Stimulated activated CD4-positive, alpha-beta T cell treated with anti-CD3 and anti-CD28 coated beads, Interleukin-12 subunit alpha, Interleukin-12 subunit beta, amount 100 ng/mL, for 24 hours (primary cell): ENCODE data around the gene LHFPL2.
A peak's percentile ranks its signal among the peaks of the same experiment; 100 is the strongest.
"Not testable (repeated sequence)": the region's sequence is repeated elsewhere in the genome, so short reads cannot be mapped to it uniquely, and the experiment has no call there.

Source experiments
- DNase-seq, 2 experiments: peaks; one replicate each; pipeline ENCODE4 v3.0.0-alpha.2; 2020; ENCODE audit warnings: low read depth in 2 of 2

LHFPL2 gene, protein sequence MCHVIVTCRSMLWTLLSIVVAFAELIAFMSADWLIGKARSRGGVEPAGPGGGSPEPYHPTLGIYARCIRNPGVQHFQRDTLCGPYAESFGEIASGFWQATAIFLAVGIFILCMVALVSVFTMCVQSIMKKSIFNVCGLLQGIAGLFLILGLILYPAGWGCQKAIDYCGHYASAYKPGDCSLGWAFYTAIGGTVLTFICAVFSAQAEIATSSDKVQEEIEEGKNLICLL

DNA sequence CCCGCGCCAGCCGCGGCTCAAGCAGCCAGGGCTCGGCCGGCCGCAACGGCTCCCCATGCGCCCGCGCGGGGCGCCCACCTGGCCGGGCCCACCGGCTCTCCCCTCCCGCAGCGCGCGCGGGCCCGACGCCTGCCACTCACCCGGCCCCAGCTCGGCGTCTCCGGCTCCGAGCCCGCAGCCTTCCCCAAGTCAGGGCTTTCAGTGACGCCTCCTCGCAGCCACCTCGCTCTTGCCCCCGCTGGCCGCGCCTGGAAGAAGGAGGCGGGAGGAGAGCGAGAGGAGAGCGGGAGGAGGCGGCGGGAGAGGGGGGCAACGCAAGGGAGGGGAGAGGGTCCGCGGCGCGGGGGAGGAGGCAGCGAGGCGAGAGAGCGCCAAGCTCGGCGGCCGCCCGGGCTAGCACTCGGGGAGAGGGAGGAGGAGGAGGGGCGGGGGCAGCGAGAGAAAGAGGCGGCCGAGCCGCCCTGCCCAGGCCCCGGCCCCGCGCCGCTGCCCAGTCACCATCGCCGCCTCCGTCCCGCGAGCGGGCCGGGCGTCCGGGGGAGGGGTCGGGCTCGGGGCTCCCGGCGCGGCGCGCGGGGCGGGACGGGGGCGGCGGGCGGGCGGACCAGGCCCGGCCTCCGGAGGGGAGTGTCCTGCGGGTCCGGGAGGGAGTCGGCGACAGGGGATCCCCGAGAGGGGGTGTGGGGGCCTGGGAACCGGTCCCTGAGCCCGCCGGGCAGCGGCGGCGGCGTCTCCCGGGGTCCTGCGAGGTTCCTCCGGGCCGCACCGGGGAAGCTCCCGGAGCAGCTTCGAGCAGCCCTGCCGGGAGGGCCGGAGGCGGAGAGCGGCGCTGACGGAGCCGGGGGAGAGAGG, at the start of gene LHFPL2:
TSS of gene LHFPL2 (minus strand) at position 414 of the 852 bp plus-strand sequence. CDS start 138,559 bp downstream, outside the sequence.
- peak in 1 of 2 experiments; percentile 24 for DNase-seq

DNA sequence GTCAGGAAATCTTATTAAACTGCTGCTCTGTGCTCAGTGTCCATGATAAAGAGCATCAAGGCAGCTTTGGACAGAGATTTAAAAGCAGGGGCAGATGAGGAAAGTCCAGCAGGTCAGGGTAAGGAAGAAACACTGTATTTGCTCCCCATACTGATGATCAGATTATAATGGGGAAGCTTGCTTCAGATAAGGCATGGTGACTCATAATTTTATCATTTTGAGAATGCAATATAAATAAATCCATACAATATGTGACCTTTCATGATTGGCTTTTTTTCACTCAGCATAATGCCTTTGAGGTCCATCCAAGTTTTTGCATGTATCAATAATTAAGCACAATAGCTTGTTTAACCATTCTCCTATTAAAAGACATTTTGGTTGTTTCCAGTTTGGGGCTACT, 48.1 kb upstream of the LHFPL2 start:
- no peak for DNase-seq

DNA sequence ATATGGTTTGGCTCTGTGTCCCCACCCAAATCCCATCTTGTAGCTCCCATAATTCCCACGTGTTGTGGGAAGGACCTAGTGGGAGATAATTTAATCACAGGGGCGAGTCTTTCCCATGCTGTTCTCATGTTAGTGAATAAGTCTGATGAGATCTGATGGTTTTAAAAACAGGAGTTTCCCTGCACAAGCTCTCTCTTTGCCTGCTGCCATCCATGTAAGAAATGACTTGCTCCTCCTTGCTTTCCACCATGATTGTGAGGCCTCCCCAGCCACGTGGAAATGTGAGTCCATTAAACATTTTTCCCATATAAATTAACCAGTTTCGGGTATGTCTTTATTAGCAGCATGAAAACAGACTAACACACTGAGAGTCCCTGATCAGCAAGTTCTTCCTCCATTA, 47.5 kb upstream of the LHFPL2 start:
- not testable (repeated sequence) for DNase-seq

- DNase-seq = no peak
These were observed 44.8 kb upstream of the LHFPL2 start for GRCh38 chr5:78693339-78693738.

DNA sequence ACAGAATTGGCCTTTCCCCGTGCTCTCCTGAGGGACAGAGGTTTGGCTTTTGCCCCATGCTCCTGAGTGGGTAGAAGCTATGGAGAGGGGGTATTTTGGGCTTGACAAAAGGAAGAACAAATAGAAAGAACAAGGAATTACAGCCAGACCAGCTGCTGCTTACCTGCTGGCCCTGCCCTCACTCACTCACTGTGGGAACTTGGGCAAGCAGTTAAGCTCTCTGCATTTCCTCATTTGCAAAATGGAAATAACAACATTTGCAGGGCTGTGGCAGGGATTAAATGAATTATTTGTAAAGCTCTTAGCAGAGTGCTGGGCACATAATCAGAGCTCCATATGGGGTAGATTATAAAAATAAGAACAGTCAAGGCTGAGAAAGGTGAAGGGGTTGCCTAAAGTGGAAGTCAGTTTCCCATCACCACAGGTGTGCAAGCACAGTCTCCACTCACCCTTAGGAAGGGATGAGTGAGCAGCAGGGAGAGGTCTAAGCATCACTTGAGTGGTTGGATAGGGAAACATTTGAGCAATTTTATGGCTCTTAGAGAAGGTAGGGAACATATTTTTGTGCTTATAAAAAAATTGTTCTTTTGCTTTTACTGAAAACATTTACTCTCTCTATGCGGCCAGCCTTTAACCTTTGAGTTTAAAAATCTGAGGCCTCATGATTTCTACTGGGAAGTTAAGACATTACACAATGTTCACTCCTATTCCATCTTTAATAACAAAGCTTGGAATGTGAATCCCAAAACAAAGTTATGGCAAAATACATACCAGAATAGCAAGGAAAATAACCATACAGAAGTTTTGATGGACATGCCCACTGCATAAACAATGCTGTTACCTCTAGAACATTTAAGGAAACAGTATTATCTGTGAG, 42.8 kb upstream of the LHFPL2 start:
- DNase-seq = no peak

- no peak for DNase-seq
These were observed 41.8 kb upstream of the LHFPL2 start for GRCh38 chr5:78690253-78690972.

- DNase-seq = no peak
These were observed 41.1 kb upstream of the LHFPL2 start for GRCh38 chr5:78689540-78690252.

- not testable (repeated sequence) for DNase-seq
These were observed 38.9 kb upstream of the LHFPL2 start for GRCh38 chr5:78687514-78687913.

GRCh38 chr5:78683905-78684304, 35.3 kb upstream of the LHFPL2 start:
- not testable (repeated sequence) for DNase-seq

- no peak for DNase-seq
These were observed 31.3 kb upstream of the LHFPL2 start for GRCh38 chr5:78679905-78680304.

DNA sequence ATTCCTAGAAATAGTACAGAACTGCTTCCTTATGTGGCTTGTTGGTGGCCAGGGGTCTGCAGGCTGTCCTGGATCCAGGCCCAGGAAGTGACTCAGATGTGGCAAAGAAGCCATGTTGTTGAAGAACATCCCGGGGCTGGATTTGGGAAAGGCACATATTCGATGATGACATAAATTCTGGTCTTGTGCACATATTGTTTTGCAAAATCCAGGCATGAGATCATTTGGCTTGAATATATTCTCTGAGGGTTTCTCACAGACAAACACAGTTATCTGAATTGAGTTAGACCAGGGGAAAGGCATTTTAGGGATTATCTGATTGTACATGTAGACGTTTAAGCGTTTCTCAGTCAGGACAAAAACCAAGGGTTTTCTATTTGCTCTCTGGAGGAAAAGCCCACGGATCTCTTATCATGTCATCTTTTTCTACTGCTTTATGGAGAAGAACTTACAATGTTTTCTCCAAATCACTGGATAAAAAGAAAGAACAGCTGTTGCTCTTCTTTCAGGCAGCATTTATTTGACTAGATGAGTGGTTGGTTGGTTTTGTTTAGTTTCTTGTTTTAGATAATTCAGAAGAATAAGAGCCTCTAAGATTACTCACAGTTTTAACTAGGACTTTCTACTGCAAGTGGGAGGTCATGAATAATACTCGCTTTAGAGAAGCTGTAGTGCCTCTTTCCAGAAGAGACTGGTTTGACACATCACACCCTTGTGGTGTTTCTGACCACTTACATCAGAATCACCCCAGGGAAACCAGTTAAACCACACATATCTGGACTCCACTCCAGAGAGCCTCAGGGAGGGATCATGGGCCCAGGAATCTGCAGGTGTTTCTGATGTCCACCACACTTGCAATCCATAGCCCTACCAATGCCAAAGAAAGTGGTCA, 29.5 kb upstream of the LHFPL2 start:
- no peak for DNase-seq

DNA sequence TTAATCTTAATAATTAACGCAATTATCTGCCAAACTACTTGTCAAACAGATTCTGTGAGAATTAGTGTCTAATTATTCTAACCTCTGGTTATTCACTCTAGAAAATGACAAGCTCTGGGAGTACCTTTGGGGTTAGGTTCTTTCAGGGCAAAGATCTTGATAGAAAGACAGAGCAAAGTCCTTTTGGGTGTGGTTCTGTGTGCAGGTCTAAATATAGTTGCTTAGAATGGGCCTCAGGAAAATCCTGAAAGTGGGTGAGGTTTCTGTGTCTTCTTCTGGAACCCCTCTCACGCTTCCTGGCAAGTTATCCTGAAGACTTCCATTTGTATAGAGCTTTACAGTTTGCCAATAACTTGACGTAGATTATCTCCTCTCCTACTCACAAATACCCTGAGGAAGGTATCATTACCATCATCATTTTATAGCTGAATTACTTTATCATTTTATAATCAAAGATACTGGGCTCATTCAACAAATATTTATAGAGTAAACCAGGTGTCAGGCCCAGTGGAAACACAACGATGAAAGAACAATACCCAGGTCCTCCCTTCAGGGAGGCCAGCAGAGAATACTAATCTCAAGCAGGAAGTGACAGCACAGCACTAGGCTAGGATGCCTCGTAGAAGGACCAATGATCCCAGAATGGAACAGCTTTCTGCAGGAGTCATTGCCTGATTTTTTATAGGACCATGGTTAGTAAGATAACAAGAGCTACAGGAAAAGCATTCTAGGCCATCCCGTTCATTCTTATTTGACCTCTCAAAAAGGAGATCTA, 27.6 kb upstream of the LHFPL2 start:
- no peak for DNase-seq

DNA sequence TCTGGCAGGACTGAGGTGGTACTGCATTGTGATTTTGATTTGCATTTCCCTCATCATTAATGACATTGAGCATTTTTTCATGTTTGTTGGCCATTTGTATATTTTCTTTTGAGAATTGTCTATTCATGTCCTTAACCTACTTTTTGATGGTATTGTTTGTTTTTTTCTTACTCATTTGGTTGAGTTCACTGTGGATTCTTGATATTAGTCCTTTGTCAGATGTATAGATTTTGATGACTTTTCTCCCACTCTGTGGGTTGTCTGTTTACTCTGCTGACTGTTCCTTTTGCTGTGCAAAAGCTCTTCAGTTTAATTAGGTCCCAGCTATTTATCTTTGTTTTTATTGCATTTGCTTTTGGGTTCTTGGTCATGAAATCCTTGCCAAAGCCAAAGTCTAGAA, 25.3 kb upstream of the LHFPL2 start:
- DNase-seq = not testable (repeated sequence)

- no peak for DNase-seq
These were observed 23.6 kb upstream of the LHFPL2 start for GRCh38 chr5:78672154-78672553.

DNA sequence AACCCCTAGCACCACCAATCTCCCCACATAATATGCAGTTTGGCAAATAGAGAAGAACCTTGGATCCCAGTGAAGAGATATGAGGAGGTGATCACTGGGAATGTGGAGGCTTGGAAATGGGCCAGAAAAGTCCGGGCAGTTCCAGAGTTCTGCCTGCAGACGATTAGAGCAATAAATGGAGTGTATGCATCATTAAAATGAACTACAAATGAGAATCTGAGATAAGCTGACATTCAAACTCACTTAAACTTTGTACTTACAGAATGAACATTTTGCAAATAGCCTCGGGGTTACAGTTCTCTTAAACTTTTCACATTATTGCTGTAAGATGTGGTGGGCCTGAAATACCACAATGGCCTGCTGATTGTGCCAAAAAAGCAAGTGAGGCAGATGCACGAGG, 23.0 kb upstream of the LHFPL2 start:
- DNase-seq = no peak

DNA sequence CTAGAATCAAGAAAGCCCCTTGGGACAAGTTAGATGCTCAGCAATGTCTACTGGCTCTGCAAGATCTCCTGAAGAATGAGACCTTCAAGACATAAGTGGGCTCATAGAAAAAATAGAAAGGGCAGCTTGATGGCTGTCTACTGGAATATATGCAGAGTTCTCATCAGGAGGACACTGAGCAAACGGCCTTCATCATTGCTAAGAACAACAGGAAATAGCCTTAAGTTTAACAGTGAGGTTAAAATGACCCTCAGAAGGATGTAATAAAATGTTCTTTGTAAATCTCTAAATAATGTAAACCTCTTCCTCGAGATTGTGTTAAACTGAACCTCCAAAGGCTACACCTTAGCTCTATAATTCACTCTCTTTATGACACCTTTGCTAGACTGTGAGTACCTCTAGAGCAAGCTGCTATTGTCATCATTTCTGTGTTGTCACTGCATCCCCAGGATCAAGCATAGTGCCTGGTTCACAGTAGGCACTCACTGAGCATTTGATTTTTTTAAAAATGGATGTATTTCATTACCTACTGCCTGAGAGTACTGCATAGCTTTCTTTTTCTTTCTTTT, 22.2 kb upstream of the LHFPL2 start:
- DNase-seq = no peak

- no peak for DNase-seq
These were observed 20.8 kb upstream of the LHFPL2 start for GRCh38 chr5:78669331-78669730.

GRCh38 chr5:78667461-78668103, 19.0 kb upstream of the LHFPL2 start:
- DNase-seq = no peak
